ENCODE data around the gene NBEA.

DNA sequence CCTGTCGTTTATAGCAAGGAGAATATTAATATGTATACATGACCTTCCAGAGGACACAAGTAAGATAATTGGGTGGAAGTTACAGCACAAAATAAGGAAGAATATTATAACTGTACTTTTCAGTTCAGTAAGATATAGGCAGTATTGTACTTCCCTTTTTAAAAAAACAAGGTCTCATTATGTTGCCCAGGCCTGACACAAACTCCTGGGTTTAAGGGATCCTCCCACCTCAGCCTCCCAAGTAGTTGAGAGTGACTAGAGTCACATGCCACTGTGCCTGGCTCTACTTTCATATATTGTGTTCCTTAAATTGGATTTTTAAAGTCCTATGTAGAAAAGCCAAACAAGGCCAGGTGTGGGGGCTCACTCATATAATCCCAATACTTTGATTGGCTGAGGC lies 553.9 kb downstream of the NBEA start:
- TF ChIP-seq, protein P1, sequence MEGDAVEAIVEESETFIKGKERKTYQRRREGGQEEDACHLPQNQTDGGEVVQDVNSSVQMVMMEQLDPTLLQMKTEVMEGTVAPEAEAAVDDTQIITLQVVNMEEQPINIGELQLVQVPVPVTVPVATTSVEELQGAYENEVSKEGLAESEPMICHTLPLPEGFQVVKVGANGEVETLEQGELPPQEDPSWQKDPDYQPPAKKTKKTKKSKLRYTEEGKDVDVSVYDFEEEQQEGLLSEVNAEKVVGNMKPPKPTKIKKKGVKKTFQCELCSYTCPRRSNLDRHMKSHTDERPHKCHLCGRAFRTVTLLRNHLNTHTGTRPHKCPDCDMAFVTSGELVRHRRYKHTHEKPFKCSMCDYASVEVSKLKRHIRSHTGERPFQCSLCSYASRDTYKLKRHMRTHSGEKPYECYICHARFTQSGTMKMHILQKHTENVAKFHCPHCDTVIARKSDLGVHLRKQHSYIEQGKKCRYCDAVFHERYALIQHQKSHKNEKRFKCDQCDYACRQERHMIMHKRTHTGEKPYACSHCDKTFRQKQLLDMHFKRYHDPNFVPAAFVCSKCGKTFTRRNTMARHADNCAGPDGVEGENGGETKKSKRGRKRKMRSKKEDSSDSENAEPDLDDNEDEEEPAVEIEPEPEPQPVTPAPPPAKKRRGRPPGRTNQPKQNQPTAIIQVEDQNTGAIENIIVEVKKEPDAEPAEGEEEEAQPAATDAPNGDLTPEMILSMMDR (IDR thresholded peaks at IDR 0.05; ENCODE audit: poor library complexity), result no peak
- TF ChIP-seq EZH2 (IDR thresholded peaks at IDR 0.05; ENCODE audit: borderline replicate concordance) (no peak), EZH2phosphoT487 (IDR thresholded peaks at IDR 0.05; ENCODE audit: low read depth, severe bottlenecking, unreplicated experiment) (no peak)

All from hepatocyte (in vitro differentiated cells).